HepG2 (cell line): Measurements from ENCODE around the gene POC1A.

ENCODE experiments used
- ATF6 ChIP-seq: sonication (generic); formaldehyde crosslinking; conservative IDR thresholded peaks from 2 replicates; pipeline ENCODE4 v1.4.0; 2020; ENCODE audit warnings: missing genetic modification reagents
- BHLHE40 ChIP-seq: IDR thresholded peaks from 2 replicates; pipeline ENCODE4 v1.6.1; 2011; ENCODE audit warnings: low read length, improper control_type of control experiment
- CBX5 ChIP-seq: sonication (generic); formaldehyde crosslinking; IDR thresholded peaks from 2 replicates; pipeline ENCODE4 v1.4.0; 2020; ENCODE audit warnings: missing genetic modification reagents, borderline replicate concordance
- CSRNP2 ChIP-seq: sonication (generic); formaldehyde crosslinking; conservative IDR thresholded peaks from 2 replicates; pipeline ENCODE4 v1.8.0; 2022; ENCODE audit warnings: low read depth, missing genetic modification reagents
- CTCF ChIP-seq: sonication (generic); formaldehyde crosslinking; IDR thresholded peaks from 2 replicates; pipeline ENCODE4 v1.5.0; 2020; ENCODE audit warnings: mild to moderate bottlenecking, missing genetic modification reagents, moderate library complexity
- ETV6 ChIP-seq: sonication (generic); formaldehyde crosslinking; conservative IDR thresholded peaks from 2 replicates; pipeline ENCODE4 v1.4.0; 2020; ENCODE audit warnings: missing genetic modification reagents
- RAD21 ChIP-seq: fragments of 450-650 bp; formaldehyde crosslinking; IDR thresholded peaks from 2 replicates; pipeline ENCODE4 v1.5.0; 2020; ENCODE audit warnings: mild to moderate bottlenecking
- RNF2 ChIP-seq: fragments of 450-650 bp; conservative IDR thresholded peaks from 2 replicates; pipeline ENCODE4 v1.6.1; 2016; ENCODE audit warnings: low read depth
- SOX6 ChIP-seq, 2 experiments: fragments of 450-650 bp in 1 of 2; sonication (generic) in 1 of 2; formaldehyde crosslinking in 1 of 2; IDR thresholded peaks; 2 replicates each; pipeline versions ENCODE4 v1.4.0 to v1.6.1; 2017 to 2020; ENCODE audit warnings: antibody characterized with exemption in 1 of 2, mild to moderate bottlenecking in 1 of 2, missing genetic modification reagents in 1 of 2
- ZFP36 ChIP-seq: fragments of 150-350 bp; IDR thresholded peaks from 2 replicates; pipeline ENCODE4 v1.6.1; 2018; ENCODE audit warnings: borderline replicate concordance, low read length, low read depth; ENCODE audit not compliant: partially characterized antibody
- ZHX1 ChIP-seq: sonication (generic); formaldehyde crosslinking; IDR thresholded peaks from 2 replicates; pipeline ENCODE4 v1.8.1; 2022; ENCODE audit warnings: low read depth, mild to moderate bottlenecking, missing genetic modification reagents
- ZNF609 ChIP-seq: sonication (generic); formaldehyde crosslinking; IDR thresholded peaks from 2 replicates; pipeline ENCODE4 v1.4.0; 2020; ENCODE audit warnings: mild to moderate bottlenecking, missing genetic modification reagents, borderline replicate concordance

- TF ChIP-seq ZHX1 (CRISPR knock-in tag) (no peak), ETV6 (CRISPR knock-in tag) (no peak), SOX6 (IDR thresholded peaks at IDR 0.05) (no peak), SOX6 (CRISPR knock-in tag; IDR thresholded peaks at IDR 0.05) (no peak), RNF2 (no peak), CBX5 (CRISPR knock-in tag) (no peak), ATF6 (no peak), ZNF609 (CRISPR knock-in tag) (no peak), BHLHE40 (no peak), RAD21 (no peak), CTCF (CRISPR knock-in tag) (no peak), CSRNP2 (CRISPR knock-in tag) (no peak), ZFP36 (no peak)
Observed at GRCh38 chr3:52039426-52039825, 114.8 kb downstream of the POC1A start.
